Measurements from ENCODE around the gene OR2T3.
"Not testable (repeated sequence)": the region's sequence is repeated elsewhere in the genome, so short reads cannot be mapped to it uniquely, and the experiment has no call there.

Gene OR2T3

GRCh38 chr1:248472111-248472510, 1.0 kb upstream of the OR2T3 start:
- not testable (repeated sequence) for DNase-seq

- not testable (repeated sequence) for DNase-seq
These were observed 2.5 kb downstream of the OR2T3 start for GRCh38 chr1:248475660-248476059.

- peak in 1 of 2 donors; percentile 36 for DNase-seq
These were observed 8.8 kb downstream of the OR2T3 start for GRCh38 chr1:248481686-248482579.

GRCh38 chr1:248488289-248488688, 15.1 kb downstream of the OR2T3 start, which contains the start of gene OR2T5:
Gene OR2T5 (plus strand): TSS chr1:248488589. CDS start chr1:248488589, 0 bp downstream.
- not testable (repeated sequence) for DNase-seq

- not testable (repeated sequence) for DNase-seq
These were observed 23.5 kb downstream of the OR2T3 start for GRCh38 chr1:248496661-248497060.

GRCh38 chr1:248500305-248501035, 27.3 kb downstream of the OR2T3 start:
- DNase-seq: not testable (repeated sequence)

GRCh38 chr1:248507773-248508172, 34.6 kb downstream of the OR2T3 start, which contains the start of gene OR2G6:
Gene OR2G6 (plus strand): TSS chr1:248508073. CDS start chr1:248521647, 13,574 bp downstream.
- DNase-seq: not testable (repeated sequence)

- DNase-seq: not testable (repeated sequence)
These were observed 37.1 kb downstream of the OR2T3 start for GRCh38 chr1:248510217-248510616.

GRCh38 chr1:248521856-248522255, 48.7 kb downstream of the OR2T3 start:
- DNase-seq: no peak
